ENCODE data around the gene DLGAP1. TPM values are rescaled to one million over a fixed set of nuclear protein-coding genes. Genes with fewer than 3 reads are reported as not detected.

Gene DLGAP1
- total and polyA plus RNA-seq, 2 of the 8 experiments (the other 6 are each of a cell fraction or from before 2014, with no cell fraction given) = 11.8 to 16.9 TPM

- TF ChIP-seq, protein P1, sequence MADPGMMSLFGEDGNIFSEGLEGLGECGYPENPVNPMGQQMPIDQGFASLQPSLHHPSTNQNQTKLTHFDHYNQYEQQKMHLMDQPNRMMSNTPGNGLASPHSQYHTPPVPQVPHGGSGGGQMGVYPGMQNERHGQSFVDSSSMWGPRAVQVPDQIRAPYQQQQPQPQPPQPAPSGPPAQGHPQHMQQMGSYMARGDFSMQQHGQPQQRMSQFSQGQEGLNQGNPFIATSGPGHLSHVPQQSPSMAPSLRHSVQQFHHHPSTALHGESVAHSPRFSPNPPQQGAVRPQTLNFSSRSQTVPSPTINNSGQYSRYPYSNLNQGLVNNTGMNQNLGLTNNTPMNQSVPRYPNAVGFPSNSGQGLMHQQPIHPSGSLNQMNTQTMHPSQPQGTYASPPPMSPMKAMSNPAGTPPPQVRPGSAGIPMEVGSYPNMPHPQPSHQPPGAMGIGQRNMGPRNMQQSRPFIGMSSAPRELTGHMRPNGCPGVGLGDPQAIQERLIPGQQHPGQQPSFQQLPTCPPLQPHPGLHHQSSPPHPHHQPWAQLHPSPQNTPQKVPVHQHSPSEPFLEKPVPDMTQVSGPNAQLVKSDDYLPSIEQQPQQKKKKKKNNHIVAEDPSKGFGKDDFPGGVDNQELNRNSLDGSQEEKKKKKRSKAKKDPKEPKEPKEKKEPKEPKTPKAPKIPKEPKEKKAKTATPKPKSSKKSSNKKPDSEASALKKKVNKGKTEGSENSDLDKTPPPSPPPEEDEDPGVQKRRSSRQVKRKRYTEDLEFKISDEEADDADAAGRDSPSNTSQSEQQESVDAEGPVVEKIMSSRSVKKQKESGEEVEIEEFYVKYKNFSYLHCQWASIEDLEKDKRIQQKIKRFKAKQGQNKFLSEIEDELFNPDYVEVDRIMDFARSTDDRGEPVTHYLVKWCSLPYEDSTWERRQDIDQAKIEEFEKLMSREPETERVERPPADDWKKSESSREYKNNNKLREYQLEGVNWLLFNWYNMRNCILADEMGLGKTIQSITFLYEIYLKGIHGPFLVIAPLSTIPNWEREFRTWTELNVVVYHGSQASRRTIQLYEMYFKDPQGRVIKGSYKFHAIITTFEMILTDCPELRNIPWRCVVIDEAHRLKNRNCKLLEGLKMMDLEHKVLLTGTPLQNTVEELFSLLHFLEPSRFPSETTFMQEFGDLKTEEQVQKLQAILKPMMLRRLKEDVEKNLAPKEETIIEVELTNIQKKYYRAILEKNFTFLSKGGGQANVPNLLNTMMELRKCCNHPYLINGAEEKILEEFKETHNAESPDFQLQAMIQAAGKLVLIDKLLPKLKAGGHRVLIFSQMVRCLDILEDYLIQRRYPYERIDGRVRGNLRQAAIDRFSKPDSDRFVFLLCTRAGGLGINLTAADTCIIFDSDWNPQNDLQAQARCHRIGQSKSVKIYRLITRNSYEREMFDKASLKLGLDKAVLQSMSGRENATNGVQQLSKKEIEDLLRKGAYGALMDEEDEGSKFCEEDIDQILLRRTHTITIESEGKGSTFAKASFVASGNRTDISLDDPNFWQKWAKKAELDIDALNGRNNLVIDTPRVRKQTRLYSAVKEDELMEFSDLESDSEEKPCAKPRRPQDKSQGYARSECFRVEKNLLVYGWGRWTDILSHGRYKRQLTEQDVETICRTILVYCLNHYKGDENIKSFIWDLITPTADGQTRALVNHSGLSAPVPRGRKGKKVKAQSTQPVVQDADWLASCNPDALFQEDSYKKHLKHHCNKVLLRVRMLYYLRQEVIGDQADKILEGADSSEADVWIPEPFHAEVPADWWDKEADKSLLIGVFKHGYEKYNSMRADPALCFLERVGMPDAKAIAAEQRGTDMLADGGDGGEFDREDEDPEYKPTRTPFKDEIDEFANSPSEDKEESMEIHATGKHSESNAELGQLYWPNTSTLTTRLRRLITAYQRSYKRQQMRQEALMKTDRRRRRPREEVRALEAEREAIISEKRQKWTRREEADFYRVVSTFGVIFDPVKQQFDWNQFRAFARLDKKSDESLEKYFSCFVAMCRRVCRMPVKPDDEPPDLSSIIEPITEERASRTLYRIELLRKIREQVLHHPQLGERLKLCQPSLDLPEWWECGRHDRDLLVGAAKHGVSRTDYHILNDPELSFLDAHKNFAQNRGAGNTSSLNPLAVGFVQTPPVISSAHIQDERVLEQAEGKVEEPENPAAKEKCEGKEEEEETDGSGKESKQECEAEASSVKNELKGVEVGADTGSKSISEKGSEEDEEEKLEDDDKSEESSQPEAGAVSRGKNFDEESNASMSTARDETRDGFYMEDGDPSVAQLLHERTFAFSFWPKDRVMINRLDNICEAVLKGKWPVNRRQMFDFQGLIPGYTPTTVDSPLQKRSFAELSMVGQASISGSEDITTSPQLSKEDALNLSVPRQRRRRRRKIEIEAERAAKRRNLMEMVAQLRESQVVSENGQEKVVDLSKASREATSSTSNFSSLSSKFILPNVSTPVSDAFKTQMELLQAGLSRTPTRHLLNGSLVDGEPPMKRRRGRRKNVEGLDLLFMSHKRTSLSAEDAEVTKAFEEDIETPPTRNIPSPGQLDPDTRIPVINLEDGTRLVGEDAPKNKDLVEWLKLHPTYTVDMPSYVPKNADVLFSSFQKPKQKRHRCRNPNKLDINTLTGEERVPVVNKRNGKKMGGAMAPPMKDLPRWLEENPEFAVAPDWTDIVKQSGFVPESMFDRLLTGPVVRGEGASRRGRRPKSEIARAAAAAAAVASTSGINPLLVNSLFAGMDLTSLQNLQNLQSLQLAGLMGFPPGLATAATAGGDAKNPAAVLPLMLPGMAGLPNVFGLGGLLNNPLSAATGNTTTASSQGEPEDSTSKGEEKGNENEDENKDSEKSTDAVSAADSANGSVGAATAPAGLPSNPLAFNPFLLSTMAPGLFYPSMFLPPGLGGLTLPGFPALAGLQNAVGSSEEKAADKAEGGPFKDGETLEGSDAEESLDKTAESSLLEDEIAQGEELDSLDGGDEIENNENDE (IDR thresholded peaks at IDR 0.05; ENCODE audit: insufficient replicate concordance, low read length) = peak; percentile 59
- peak in 1 of 2 experiments; percentile 36; a peak in 2 of 3 replicates for TF ChIP-seq POLR2A (IDR thresholded peaks at IDR 0.05; ENCODE audit: control extremely low read depth in 1 of 2, low read depth in 2 of 2, low read length in 2 of 2)
- TF ChIP-seq SIX5 (IDR thresholded peaks at IDR 0.05; ENCODE audit: low read depth, low read length) = no peak
- 0 out of 2 replicates have a peak, but pooled peaks have one; percentile 40 for TF ChIP-seq BACH1 (IDR thresholded peaks at IDR 0.05; ENCODE audit: low read length)
- no peak for TF ChIP-seq JUN (IDR thresholded peaks at IDR 0.05; ENCODE audit: low read depth, low read length)
- no peak for TF ChIP-seq NANOG (IDR thresholded peaks at IDR 0.05; ENCODE audit: insufficient read depth, low read depth, low read length, poor library complexity, severe bottlenecking)
- no peak for TF ChIP-seq KDM1A (IDR thresholded peaks at IDR 0.05; ENCODE audit: borderline replicate concordance, low read length)
These were observed 1000.6 kb downstream of the DLGAP1 start (continued) for GRCh38 chr18:3454365-3455089.
